ENCODE measurements around the gene TMEM120A. TPM values are rescaled to one million over a fixed set of nuclear protein-coding genes. Genes with fewer than 3 reads are reported as not detected.

TMEM120A gene
- total RNA-seq, 4 donors from 2014 or later, result 57.6 to 119 (median 92.0) TPM

GRCh38 chr7:75991531-75992082, 2.8 kb downstream of the TMEM120A start:
- Histone ChIP-seq H3K27me3 (no peaks in the 10 kb centered on the region), H3K36me3 (peaks cover 0 to 5% (median 0%) of the 10 kb centered on the region in 4 donors), H3K4me3 (no peak overlapping the region), H3K4me1 (peaks cover 6 to 34% (median 19%) of the 10 kb centered on the region in 4 donors), H3K27ac (peak overlapping the region in 1 of 4 donors; percentile 2), H3K9me3 (no peaks in the 10 kb centered on the region)
- 96 to 100% methylated on average over 1 to 9 of the region's 9 CpGs for WGBS, 2 donors (ENCODE audit: low coverage in 1 of 2)
- in situ Hi-C loops (cut with MboI; ENCODE audit: low pct_ligation_motif_present in 1 of 4, low pct_unique_long_range_greater_than_20kb in 1 of 4, low sequenced_read_pairs in 3 of 4), result loop anchor here in 1 of 4 donors (10.0 kb wide), 2 partner anchors 77 to 117 kb away; partner anchors contain the start of genes POR and RHBDD2
- TF ChIP-seq CTCF (IDR thresholded peaks at IDR 0.05) (no peak), POLR2A (IDR thresholded peaks at IDR 0.05) (no peak), EP300 (IDR thresholded peaks at IDR 0.05; ENCODE audit: low read depth) (no peak), POLR2AphosphoS5 (IDR thresholded peaks at IDR 0.05) (no peak)
- intact Hi-C loops (cut with DNase I; ENCODE audit: low total_unique reads), result loop anchor here (10.0 kb wide), 1 partner anchor 77 kb away; the partner anchor contains the start of gene POR
- no peak for DNase-seq

GRCh38 chr7:75989500-75990388, 4.7 kb downstream of the TMEM120A start:
- peaks cover 6 to 27% (median 17%) of the 10 kb centered on the region in 4 donors for H3K4me1 ChIP-seq
- H3K27me3 ChIP-seq, result no peaks in the 10 kb centered on the region
- intact Hi-C loops (cut with DNase I; ENCODE audit: low total_unique reads), result loop anchor here (10.0 kb wide), 1 partner anchor 75 kb away; the partner anchor contains the start of gene POR
- peaks cover 0 to 14% (median 5%) of the 10 kb centered on the region in 4 donors for H3K36me3 ChIP-seq
- H3K27ac ChIP-seq, result peak overlapping the region in 3 of 4 donors; percentile 9 to 50 (median 37)
- TF ChIP-seq POLR2AphosphoS5 (IDR thresholded peaks at IDR 0.05) (no peak), EP300 (IDR thresholded peaks at IDR 0.05; ENCODE audit: low read depth) (no peak), POLR2A (IDR thresholded peaks at IDR 0.05) (no peak), CTCF (IDR thresholded peaks at IDR 0.05) (no peak)
- no peak overlapping the region for H3K4me3 ChIP-seq
- DNase-seq, result no peak
- in situ Hi-C loops (cut with MboI; ENCODE audit: low pct_ligation_motif_present in 1 of 4, low pct_unique_long_range_greater_than_20kb in 1 of 4, low sequenced_read_pairs in 3 of 4), result loop anchor here in 1 of 4 donors (10.0 kb wide), 2 partner anchors 75 to 115 kb away; partner anchors contain the start of genes POR and RHBDD2
- H3K9me3 ChIP-seq, result no peaks in the 10 kb centered on the region
- WGBS, 2 donors (ENCODE audit: low coverage in 1 of 2), result 70 to 81% methylated on average over 5 to 21 of the region's 21 CpGs

GRCh38 chr7:75988568-75989499, 5.6 kb downstream of the TMEM120A start:
- no peak for DNase-seq
- in situ Hi-C loops (cut with MboI; ENCODE audit: low pct_ligation_motif_present in 1 of 4, low pct_unique_long_range_greater_than_20kb in 1 of 4, low sequenced_read_pairs in 3 of 4) (no loop called here), intact Hi-C loops (cut with DNase I; ENCODE audit: low total_unique reads) (no loop called here)
- Histone ChIP-seq H3K27ac (peak overlapping the region in 3 of 4 donors; percentile 9 to 50 (median 37)), H3K36me3 (peaks cover 0 to 23% (median 5%) of the 10 kb centered on the region in 4 donors), H3K4me3 (no peak overlapping the region), H3K9me3 (no peaks in the 10 kb centered on the region), H3K4me1 (peaks cover 6 to 27% (median 14%) of the 10 kb centered on the region in 4 donors), H3K27me3 (no peaks in the 10 kb centered on the region)
- WGBS, 2 donors (ENCODE audit: low coverage in 1 of 2), result 83% methylated on average over 17 of the region's 31 CpGs; no CpG with 5 or more reads in 1 of the 2 donors
- no peak for TF ChIP-seq POLR2AphosphoS5 (IDR thresholded peaks at IDR 0.05)
- no peak for TF ChIP-seq POLR2A (IDR thresholded peaks at IDR 0.05)
- no peak for TF ChIP-seq EP300 (IDR thresholded peaks at IDR 0.05; ENCODE audit: low read depth)
- no peak for TF ChIP-seq CTCF (IDR thresholded peaks at IDR 0.05)
